ENCODE results near the gene TTC17.
"Not testable (repeated sequence)": the region's sequence is repeated elsewhere in the genome, so short reads cannot be mapped to it uniquely, and the experiment has no call there.

The TTC17 gene, protein sequence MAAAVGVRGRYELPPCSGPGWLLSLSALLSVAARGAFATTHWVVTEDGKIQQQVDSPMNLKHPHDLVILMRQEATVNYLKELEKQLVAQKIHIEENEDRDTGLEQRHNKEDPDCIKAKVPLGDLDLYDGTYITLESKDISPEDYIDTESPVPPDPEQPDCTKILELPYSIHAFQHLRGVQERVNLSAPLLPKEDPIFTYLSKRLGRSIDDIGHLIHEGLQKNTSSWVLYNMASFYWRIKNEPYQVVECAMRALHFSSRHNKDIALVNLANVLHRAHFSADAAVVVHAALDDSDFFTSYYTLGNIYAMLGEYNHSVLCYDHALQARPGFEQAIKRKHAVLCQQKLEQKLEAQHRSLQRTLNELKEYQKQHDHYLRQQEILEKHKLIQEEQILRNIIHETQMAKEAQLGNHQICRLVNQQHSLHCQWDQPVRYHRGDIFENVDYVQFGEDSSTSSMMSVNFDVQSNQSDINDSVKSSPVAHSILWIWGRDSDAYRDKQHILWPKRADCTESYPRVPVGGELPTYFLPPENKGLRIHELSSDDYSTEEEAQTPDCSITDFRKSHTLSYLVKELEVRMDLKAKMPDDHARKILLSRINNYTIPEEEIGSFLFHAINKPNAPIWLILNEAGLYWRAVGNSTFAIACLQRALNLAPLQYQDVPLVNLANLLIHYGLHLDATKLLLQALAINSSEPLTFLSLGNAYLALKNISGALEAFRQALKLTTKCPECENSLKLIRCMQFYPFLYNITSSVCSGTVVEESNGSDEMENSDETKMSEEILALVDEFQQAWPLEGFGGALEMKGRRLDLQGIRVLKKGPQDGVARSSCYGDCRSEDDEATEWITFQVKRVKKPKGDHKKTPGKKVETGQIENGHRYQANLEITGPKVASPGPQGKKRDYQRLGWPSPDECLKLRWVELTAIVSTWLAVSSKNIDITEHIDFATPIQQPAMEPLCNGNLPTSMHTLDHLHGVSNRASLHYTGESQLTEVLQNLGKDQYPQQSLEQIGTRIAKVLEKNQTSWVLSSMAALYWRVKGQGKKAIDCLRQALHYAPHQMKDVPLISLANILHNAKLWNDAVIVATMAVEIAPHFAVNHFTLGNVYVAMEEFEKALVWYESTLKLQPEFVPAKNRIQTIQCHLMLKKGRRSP

DNA sequence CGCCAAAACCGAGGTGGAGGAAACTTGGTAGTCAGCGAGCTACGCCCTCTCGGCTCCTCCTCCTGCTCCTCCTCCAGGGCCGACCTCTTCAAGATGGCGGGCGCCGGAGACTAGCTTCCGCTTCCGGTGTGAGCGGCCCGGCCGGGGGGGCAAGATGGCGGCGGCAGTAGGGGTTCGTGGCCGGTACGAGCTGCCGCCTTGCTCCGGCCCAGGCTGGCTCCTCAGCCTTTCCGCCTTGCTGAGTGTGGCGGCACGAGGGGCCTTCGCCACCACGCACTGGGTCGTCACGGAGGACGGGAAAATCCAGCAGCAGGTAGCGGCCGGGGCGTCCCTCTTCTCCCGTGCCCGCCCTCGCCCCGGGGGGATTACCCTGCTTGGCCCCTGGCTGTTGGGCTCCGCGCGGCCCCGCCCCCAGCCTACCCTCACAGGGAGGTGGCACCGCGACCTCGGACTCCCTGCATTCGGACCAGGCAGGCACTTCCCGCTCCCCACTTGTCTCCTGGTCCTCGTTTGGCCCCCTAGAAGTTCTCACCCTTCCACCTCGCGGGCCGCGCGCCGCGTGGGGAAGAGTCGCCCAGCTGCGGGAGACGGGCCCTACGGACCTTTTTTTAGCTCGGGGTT is at the start of gene TTC17:
Gene TTC17, plus strand, starts transcription at position 120 of the 621 bp plus-strand sequence. Its CDS starts 35 bp downstream, at position 155.
- DNase-seq: peak; percentile 47 to 95 (median 88)

DNA sequence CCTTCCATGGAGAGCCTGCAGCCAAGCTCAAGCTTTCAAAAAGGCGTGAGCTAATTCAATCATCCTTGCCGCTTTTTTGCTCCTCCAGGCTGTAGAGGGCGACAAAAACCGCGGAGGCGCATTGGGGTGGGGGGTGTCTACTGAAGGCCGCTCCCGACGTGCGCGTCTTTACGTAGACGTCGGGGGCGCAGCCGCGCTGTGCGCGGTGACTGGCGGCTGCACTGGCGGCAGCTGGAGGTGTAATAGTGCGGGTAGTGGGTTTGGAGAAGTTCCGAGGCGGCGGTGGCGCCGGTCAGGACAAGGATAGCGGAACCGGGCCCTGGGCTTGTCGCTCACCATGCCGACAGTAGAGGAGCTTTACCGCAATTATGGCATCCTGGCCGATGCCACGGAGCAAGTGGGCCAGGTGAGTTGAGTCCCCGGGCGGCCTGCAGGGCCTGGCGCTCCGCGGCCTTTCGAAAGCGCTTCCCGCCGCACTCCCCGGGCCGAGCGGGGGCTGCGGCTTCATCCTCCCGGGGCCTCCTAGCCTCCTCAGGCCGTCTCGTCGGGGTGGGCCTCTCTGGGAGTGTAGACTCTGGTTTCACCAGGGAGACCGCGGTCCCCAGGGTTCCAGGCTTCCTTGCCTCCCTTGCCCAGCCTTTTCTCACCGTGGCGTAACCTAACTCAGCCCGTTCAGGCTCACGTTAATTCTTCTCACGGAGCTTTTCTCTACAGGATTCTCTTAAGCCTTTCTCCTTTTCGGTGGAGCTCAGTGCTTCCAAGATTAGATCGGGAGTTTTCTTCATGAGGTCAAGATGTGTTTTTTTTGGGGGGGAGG is 46.7 kb upstream of the TTC17 start, which contains the start of gene API5:
Gene API5, plus strand, starts transcription at position 206 of the 817 bp plus-strand sequence. Its CDS starts 132 bp downstream, at position 338.
- DNase-seq: peak; percentile 14 to 93 (median 85)

DNA sequence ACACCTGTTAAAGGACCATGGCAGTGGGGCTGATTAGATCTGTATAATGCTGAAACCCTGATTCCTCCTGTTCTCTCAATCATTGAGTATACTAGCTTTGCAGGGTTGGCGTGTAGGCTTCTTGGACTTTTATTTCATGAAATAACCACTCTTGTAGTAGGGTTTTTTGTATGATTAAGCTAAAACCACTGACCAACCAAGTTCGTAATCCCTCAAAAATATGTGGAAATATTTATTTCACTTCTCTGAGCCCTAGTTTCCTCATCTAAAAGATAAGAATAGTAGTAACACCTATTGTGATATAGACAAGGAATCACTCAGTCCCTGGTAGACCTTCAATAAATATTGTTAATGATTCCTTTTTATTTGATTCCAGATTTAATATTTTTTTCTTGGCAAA is 42.8 kb upstream of the TTC17 start:
- DNase-seq: no peak

DNA sequence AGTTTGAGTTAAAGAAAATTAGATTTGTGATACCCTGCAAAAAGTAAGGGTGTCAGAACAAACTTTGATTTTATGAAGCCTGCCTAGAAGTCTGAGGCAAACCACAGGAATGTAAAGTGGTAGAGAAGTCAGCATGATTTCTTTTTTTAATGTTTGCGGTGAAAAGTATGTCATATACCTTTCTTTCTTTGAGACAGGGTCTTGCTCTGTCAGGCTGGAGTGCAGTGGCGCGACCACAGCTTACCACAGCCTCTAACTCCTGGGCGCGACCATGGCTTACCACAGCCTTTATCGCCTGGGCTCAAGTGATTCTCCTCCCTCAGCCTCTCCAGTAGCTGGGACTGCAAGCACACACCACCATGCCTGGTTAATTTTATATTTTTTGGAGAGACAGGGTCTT is 42.3 kb upstream of the TTC17 start:
- no peak for DNase-seq

GRCh38 chr11:43327987-43328386 is 30.7 kb upstream of the TTC17 start:
- no peak for DNase-seq

DNA sequence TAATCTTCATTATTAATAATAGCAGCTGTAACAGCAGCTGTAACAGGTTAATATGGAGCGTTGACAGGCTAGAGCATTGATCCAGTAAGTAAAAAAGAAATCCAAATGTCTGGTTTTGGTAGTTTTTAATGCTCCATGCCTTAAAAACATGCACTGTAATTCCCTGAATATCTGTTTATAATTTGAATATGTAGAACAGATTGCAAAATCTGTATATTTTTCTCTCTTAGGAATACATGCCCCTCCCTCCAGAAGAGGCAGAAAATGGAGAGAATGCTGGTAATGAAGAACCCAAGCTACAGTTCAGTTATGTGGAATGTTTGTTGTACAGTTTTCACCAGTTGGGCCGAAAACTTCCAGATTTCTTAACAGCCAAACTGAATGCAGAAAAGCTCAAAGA is 30.2 kb upstream of the TTC17 start:
- no peak for DNase-seq

DNA sequence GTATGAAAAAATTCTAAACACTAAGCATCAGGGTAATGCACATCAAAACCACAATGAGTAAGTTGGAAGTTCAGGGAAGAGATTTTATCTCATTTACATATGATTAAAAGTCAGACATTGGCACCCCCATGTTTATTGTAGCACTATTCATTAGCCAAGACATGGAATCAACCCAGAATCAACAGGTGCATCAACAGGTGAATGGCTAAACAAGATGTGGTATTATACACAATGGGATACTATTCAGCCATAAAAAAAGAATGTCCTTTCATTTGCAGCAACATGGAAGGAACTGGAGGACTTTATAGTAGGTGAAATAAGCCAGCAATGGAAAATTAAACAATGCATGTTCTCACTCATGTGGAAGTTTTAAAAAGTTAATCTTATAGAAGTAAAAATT is 17.6 kb upstream of the TTC17 start:
- DNase-seq: no peak

DNA sequence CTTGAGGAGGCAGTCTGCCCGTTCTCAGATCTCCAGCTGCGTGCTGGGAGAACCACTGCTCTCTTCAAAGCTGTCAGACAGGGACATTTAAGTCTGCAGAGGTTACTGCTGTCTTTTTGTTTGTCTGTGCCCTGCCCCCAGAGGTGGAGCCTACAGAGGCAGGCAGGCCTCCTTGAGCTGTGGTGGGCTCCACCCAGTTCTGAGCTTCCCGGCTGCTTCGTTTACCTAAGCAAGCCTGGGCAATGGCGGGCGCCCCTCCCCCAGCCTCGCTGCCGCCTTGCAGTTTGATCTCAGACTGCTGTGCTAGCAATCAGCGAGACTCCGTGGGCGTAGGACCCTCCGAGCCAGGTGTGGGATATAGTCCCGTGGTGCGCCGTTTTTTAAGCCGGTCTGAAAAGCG is 7.3 kb upstream of the TTC17 start:
- DNase-seq: not testable (repeated sequence)

- DNase-seq: no peak
Observed at GRCh38 chr11:43354311-43354710, 4.4 kb upstream of the TTC17 start.

- no peak for DNase-seq
Observed at GRCh38 chr11:43356336-43356735, 2.4 kb upstream of the TTC17 start.

- DNase-seq: no peak
Observed at GRCh38 chr11:43358279-43358800, 380 bp upstream of the TTC17 start.

GRCh38 chr11:43359422-43359818 is 700 bp downstream of the TTC17 start:
- DNase-seq: peak in 17 of 56 donors; percentile 8 to 61 (median 36)

DNA sequence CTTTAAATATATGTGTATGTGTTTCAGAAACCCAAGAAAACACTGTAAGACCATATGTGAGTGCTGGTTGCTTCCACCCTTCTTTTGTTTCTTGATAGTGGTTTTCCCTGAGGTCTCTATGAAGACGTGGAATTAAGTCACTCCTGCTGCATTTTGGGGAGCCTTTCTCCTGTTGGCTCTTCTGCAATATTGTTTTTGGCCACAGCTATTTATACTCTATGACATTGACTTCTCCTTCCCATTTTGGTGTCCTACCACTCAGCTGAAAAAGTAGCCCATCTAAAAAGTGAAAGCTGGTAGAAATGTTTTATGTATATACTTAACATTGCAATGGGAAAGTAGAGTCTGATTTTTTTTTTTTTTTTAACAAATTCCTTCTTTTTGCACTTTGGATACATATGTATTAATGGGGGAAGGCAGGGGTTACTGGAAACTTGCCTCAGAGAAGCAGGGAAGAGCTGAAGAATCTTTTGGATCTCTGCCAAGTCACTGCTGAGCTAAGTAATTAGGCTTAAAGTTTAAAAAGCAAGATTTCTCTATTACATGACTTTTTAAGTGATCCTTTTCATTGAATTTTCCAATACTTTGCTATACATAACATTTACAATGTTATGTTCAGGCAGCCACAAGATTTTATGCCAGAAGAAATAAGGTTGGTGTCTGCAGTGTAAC is 1.8 kb downstream of the TTC17 start:
- DNase-seq: no peak

GRCh38 chr11:43366677-43367076 is 8.0 kb downstream of the TTC17 start:
- no peak for DNase-seq

GRCh38 chr11:43367382-43368178 is 8.9 kb downstream of the TTC17 start:
- no peak for DNase-seq

DNA sequence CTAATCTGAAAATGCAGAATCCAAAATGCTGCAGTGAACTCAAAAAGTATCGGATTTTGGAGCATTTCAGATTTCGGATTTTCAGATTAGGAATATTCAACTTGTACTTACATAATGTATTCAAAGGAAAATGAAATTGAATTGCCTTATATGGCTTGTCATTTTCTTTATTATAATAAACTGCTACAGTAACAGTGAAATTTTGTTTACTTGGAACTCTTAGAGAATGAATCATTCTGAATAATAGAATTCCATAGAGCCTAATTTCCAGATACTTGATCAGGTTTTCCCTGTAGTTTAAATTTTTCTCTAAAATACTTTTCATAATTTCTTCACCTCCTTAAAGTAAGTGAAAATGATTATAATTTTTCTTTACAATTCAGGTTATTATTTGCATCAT is 17.3 kb downstream of the TTC17 start:
- DNase-seq: no peak

DNA sequence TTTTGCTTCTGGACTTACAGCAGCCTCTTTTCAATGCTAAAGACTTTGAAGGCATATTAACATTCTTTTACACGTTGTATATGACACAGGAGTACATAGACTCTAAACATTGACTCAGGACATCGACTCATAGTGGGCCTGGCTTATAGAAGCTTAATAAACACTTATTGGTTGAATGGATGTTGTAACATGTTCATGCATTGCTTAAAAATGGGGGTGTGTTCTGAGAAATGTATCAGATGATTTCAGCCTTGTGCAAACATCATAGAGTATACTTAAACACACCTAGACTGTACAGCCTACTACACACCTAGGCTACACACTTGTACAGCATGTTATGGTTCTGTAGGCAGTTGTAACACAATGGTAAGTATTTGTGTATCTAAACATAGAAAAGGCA is 17.9 kb downstream of the TTC17 start:
- DNase-seq: no peak

DNA sequence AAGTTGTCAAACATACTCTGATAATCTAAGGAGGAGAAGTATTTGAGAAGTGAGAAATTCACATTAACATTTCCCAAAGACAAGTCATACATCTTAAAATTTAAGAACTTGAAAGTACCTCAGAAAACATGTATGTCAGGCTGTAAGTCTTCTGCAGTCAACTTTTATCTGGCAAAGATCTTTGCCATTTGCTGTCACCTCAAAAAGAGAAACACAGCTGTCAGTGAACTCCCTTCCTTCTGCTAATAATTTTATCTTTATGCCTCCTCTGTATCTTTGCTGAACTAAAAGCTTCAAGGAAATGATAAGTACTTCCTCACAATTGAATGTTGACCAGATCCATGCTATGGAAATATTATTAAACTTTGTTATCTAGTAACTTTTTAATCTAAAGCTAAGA is 18.7 kb downstream of the TTC17 start:
- DNase-seq: no peak

DNA sequence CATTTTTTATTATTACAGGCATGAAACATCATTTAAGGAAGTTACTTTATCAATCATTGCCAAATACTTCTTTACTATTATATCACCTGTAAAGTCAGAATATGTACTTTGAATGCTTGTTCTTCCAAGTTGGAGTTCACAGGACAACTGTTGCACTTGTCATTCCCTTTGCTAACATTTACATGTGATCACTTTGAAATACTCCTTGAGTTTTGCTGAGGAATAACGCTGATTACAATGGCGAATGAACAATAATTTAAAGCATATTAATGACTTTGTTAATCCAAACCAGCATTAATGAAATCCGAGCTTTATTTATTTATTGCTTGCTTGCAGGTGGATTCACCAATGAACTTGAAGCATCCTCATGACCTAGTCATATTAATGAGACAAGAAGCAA is 20.2 kb downstream of the TTC17 start:
- no peak for DNase-seq

Data from amygdala (tissue), 56 donors.